H9 (cell line): ENCODE data around the gene TMEM63A. TPM values are rescaled to one million over a fixed set of nuclear protein-coding genes. Genes with fewer than 3 reads are reported as not detected.

ENCODE experiments used
- DNase-seq: peaks from one replicate; pipeline ENCODE4 v3.0.0-alpha.2; 2017
- H2AFZ ChIP-seq: one replicate; pipeline ENCODE4 v1.6.1; 2013; ENCODE audit warnings: mild to moderate bottlenecking, low read length, control low read depth, moderate library complexity
- H2AK5ac ChIP-seq: 2 replicates; pipeline ENCODE4 v1.6.1; 2013; ENCODE audit warnings: low read length, control low read depth, mixed read lengths; ENCODE audit not compliant: insufficient read length
- H2BK120ac ChIP-seq: one replicate; pipeline ENCODE4 v1.6.1; 2013; ENCODE audit warnings: low read depth, mild to moderate bottlenecking, low read length, control low read depth, inconsistent platforms; ENCODE audit not compliant: poor library complexity, severe bottlenecking
- H2BK12ac ChIP-seq: 2 replicates; pipeline ENCODE4 v1.6.1; 2013; ENCODE audit warnings: low read length, control low read depth, mixed read lengths, low read depth; ENCODE audit not compliant: insufficient read length
- H2BK15ac ChIP-seq: 2 replicates; pipeline ENCODE4 v1.6.1; 2013; ENCODE audit warnings: low read depth, low read length, control low read depth
- H2BK20ac ChIP-seq: one replicate; pipeline ENCODE4 v1.6.1; 2013; ENCODE audit warnings: low read depth, mild to moderate bottlenecking, low read length, control low read depth, inconsistent platforms; ENCODE audit not compliant: poor library complexity, severe bottlenecking
- H2BK5ac ChIP-seq: 2 replicates; pipeline ENCODE4 v1.6.1; 2013; ENCODE audit warnings: low read length, control low read depth, mixed read lengths; ENCODE audit not compliant: insufficient read length
- H3K14ac ChIP-seq: 2 replicates; pipeline ENCODE4 v1.6.1; 2013; ENCODE audit warnings: low read length, control low read depth; ENCODE audit not compliant: insufficient read depth
- H3K18ac ChIP-seq: 2 replicates; pipeline ENCODE4 v1.6.1; 2013; ENCODE audit warnings: low read depth, mild to moderate bottlenecking, mixed read lengths, low read length, control low read depth; ENCODE audit not compliant: insufficient read length
- H3K23ac ChIP-seq: 2 replicates; pipeline ENCODE4 v1.6.1; 2013; ENCODE audit warnings: low read length, control low read depth, mixed read lengths, low read depth; ENCODE audit not compliant: insufficient read length
- H3K23me2 ChIP-seq: 2 replicates; pipeline ENCODE4 v1.6.1; 2013; ENCODE audit warnings: low read depth, mild to moderate bottlenecking, mixed read lengths, low read length, control low read depth; ENCODE audit not compliant: insufficient read length, poor library complexity, severe bottlenecking
- H3K27ac ChIP-seq: 2 replicates; pipeline ENCODE4 v1.5.1; 2013; ENCODE audit warnings: low read length, control low read depth, mixed read lengths, low read depth; ENCODE audit not compliant: insufficient read length
- H3K27me3 ChIP-seq: 2 replicates; pipeline ENCODE4 v1.6.1; 2013; ENCODE audit warnings: low read length, control low read depth, inconsistent platforms; ENCODE audit not compliant: insufficient read depth
- H3K4ac ChIP-seq: 2 replicates; pipeline ENCODE4 v1.6.1; 2013; ENCODE audit warnings: low read depth, mild to moderate bottlenecking, control low read depth, inconsistent platforms, low read length, moderate library complexity
- H3K4me1 ChIP-seq: 2 replicates; pipeline ENCODE4 v1.6.1; 2013; ENCODE audit warnings: low read length, control low read depth, inconsistent platforms; ENCODE audit not compliant: insufficient read depth
- H3K4me2 ChIP-seq: 2 replicates; pipeline ENCODE4 v1.6.1; 2013; ENCODE audit warnings: low read length, control low read depth, mixed read lengths; ENCODE audit not compliant: insufficient read length, insufficient read depth
- H3K56ac ChIP-seq: 2 replicates; pipeline ENCODE4 v1.6.1; 2013; ENCODE audit warnings: low read depth, mild to moderate bottlenecking, mixed read lengths, low read length, control low read depth; ENCODE audit not compliant: insufficient read length
- H3K79me1 ChIP-seq: 2 replicates; pipeline ENCODE4 v1.6.1; 2013; ENCODE audit warnings: low read depth, mild to moderate bottlenecking, moderate library complexity, low read length, control low read depth, inconsistent platforms; ENCODE audit not compliant: insufficient read depth, poor library complexity, severe bottlenecking
- H3K79me2 ChIP-seq: 2 replicates; pipeline ENCODE4 v1.6.1; 2013; ENCODE audit warnings: low read length, control low read depth, inconsistent platforms; ENCODE audit not compliant: insufficient read depth
- H3K9ac ChIP-seq: 2 replicates; pipeline ENCODE4 v1.6.1; 2013; ENCODE audit warnings: low read length, control low read depth, mixed read lengths; ENCODE audit not compliant: insufficient read length; ENCODE audit errors: extremely low read depth
- H3K9me3 ChIP-seq: one replicate; pipeline ENCODE4 v1.6.1; 2013; ENCODE audit warnings: low read depth, low read length, inconsistent platforms; ENCODE audit not compliant: control insufficient read depth
- H3T11ph ChIP-seq: one replicate; pipeline ENCODE4 v1.6.1; 2013; ENCODE audit warnings: mild to moderate bottlenecking, low read length, control low read depth, inconsistent platforms
- H4K20me1 ChIP-seq: one replicate; pipeline ENCODE4 v1.6.1; 2013; ENCODE audit not compliant: control insufficient read depth, insufficient read length, insufficient read depth
- H4K5ac ChIP-seq: 2 replicates; pipeline ENCODE4 v1.6.1; 2013; ENCODE audit warnings: low read depth, mild to moderate bottlenecking, mixed read lengths, low read length, control low read depth; ENCODE audit not compliant: insufficient read length
- H4K8ac ChIP-seq: replicated peaks from 2 replicates; pipeline ENCODE4 v1.6.1; 2013; ENCODE audit warnings: low read length, control low read depth, mixed read lengths, low read depth; ENCODE audit not compliant: insufficient read length
- H4K91ac ChIP-seq: 2 replicates; pipeline ENCODE4 v1.6.1; 2013; ENCODE audit warnings: low read depth, mild to moderate bottlenecking, moderate library complexity, mixed read lengths, low read length, control low read depth; ENCODE audit not compliant: insufficient read length
- H3K27ac Mint-ChIP-seq, 3 experiments: 2 replicates in 2 of 3; 3 replicates in 1 of 3; pipeline ENCODE4 v1.8.0; 2020 to 2021; ENCODE audit warnings: mixed read lengths in 3 of 3, mild to moderate bottlenecking in 1 of 3, moderate library complexity in 1 of 3
- H3K27me3 Mint-ChIP-seq: 2 replicates; pipeline ENCODE4 v1.8.0; 2021; ENCODE audit warnings: low read depth, mild to moderate bottlenecking, moderate library complexity, mixed read lengths
- H3K36me3 Mint-ChIP-seq, 3 experiments: 2 replicates in 2 of 3; 3 replicates in 1 of 3; pipeline ENCODE4 v1.8.0; 2020 to 2021; ENCODE audit warnings: low read depth in 3 of 3, mixed read lengths in 3 of 3; ENCODE audit not compliant: insufficient read depth in 1 of 3
- H3K4me1 Mint-ChIP-seq, 2 experiments: 2 replicates each; pipeline ENCODE4 v1.8.0; 2020; ENCODE audit warnings: mixed read lengths in 2 of 2
- H3K4me3 Mint-ChIP-seq, 2 experiments: 2 replicates in 1 of 2; 3 replicates in 1 of 2; pipeline ENCODE4 v1.8.0; 2020 to 2021; ENCODE audit warnings: mild to moderate bottlenecking in 2 of 2, mixed read lengths in 2 of 2, moderate library complexity in 1 of 2
- H3K9me3 Mint-ChIP-seq, 2 experiments: 2 replicates in 1 of 2; 3 replicates in 1 of 2; pipeline ENCODE4 v1.8.0; 2020; ENCODE audit warnings: mild to moderate bottlenecking in 2 of 2, mixed read lengths in 2 of 2, moderate library complexity in 1 of 2
- CTCF ChIP-seq: fragments of 200-600 bp; sonication (generic); conservative IDR thresholded peaks from 3 replicates; pipeline ENCODE4 v1.8.0; 2021; ENCODE audit warnings: antibody characterized with exemption, mild to moderate bottlenecking
- WGBS: extraction: QIAGEN DNeasy Blood & Tissue Kit; methylation state at CpG from one replicate; pipeline ENCODE4 v1.1.7; 2013; ENCODE audit warnings: missing lambda C conversion rate, low lambda C conversion rate, mixed read lengths; ENCODE audit not compliant: insufficient read length; ENCODE audit errors: extremely low coverage; 5-methylcytosine and 5-hydroxymethylcytosine counted together
- total RNA-seq: library from RNA; stranded (reverse); gene quantifications from 2 replicates; pipeline ENCODE4 v1.2.1, GENCODE V29; 2021

TMEM63A gene
- total RNA-seq, 1 experiment from 2014 or later = 75.7 TPM

- Histone ChIP-seq H4K91ac (no peak overlapping the region), H3K9me3 (no peaks in the 10 kb centered on the region), H4K5ac (no peak overlapping the region), H2BK12ac (no peak overlapping the region), H3K27ac (no peak overlapping the region), H2AFZ (no peak overlapping the region), H3K4me2 (no peak overlapping the region), H2BK120ac (no peak overlapping the region), H3T11ph (no peak overlapping the region), H3K27me3 (no peaks in the 10 kb centered on the region), H3K23me2 (no peaks in the 10 kb centered on the region), H3K79me1 (no peaks in the 10 kb centered on the region), H3K9ac (no peak overlapping the region), H3K14ac (no peak overlapping the region), H3K56ac (no peak overlapping the region), H4K20me1 (no peaks in the 10 kb centered on the region), H2BK5ac (no peak overlapping the region), H3K4ac (no peak overlapping the region), H2AK5ac (no peak overlapping the region), H3K79me2 (no peaks in the 10 kb centered on the region), H2BK20ac (no peak overlapping the region), H2BK15ac (no peak overlapping the region), H4K8ac (no peak overlapping the region), H3K23ac (no peak overlapping the region), H3K4me1 (no peaks in the 10 kb centered on the region), H3K18ac (no peak overlapping the region)
- no CpG with 5 or more reads among the region's 8 CpGs for WGBS
- peaks cover 5 to 16% (median 6%) of the 10 kb centered on the region in 3 experiments; a peak in 5 of 7 replicates for H3K36me3 Mint-ChIP-seq
- H3K9me3 Mint-ChIP-seq = no peaks in the 10 kb centered on the region
- TF ChIP-seq CTCF = no peak
- peak overlapping the region in 1 of 3 experiments; percentile 36; a peak in 1 of 7 replicates for H3K27ac Mint-ChIP-seq
- no peak overlapping the region for H3K4me3 Mint-ChIP-seq
- H3K4me1 Mint-ChIP-seq = peaks cover 32 to 40% of the 10 kb centered on the region in 2 experiments
- no peaks in the 10 kb centered on the region for H3K27me3 Mint-ChIP-seq
- no peak for DNase-seq
These were observed 55.1 kb downstream of the TMEM63A start for GRCh38 chr1:225827076-225827475.
